ENCODE data around the gene WDHD1.
"Not testable (repeated sequence)": the region's sequence is repeated elsewhere in the genome, so short reads cannot be mapped to it uniquely, and the experiment has no call there.

The WDHD1 gene

DNA sequence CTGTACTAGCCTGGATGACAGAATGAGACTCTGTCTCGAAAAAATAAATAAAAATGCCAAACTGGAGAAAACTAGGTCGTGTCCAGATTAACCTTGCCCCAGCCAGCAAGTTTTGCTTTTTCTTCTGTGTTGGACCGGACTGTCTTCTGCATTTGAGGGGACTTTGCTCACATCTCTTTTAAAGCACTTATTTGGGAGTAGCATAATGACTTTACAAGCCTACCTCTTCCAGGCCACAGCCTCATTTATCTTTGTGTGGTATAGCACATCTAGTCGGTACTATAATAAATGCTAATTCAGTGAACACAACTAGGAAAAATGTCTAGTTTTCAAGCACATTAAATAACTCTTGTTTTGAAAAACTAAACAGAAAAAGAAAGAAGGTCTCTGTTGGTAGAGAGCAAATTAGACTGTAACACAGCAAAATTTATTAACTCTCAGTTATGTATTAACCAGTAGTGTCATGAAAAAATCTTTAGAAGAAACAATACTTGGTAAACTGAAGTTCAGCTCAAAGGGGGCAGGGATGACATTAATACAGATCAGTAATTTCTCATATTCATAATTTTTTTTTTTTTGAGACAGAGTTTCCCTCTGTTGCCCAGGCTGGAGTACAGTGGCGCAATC is 52.0 kb downstream of the WDHD1 start:
- in situ Hi-C loops (cut with MboI; ENCODE audit: low pct_unique_long_range_greater_than_20kb, low sequenced_read_pairs, unreplicated experiment): no loop called here
- no peak for DNase-seq (ENCODE audit: low spot score)
- TF ChIP-seq, protein P1, sequence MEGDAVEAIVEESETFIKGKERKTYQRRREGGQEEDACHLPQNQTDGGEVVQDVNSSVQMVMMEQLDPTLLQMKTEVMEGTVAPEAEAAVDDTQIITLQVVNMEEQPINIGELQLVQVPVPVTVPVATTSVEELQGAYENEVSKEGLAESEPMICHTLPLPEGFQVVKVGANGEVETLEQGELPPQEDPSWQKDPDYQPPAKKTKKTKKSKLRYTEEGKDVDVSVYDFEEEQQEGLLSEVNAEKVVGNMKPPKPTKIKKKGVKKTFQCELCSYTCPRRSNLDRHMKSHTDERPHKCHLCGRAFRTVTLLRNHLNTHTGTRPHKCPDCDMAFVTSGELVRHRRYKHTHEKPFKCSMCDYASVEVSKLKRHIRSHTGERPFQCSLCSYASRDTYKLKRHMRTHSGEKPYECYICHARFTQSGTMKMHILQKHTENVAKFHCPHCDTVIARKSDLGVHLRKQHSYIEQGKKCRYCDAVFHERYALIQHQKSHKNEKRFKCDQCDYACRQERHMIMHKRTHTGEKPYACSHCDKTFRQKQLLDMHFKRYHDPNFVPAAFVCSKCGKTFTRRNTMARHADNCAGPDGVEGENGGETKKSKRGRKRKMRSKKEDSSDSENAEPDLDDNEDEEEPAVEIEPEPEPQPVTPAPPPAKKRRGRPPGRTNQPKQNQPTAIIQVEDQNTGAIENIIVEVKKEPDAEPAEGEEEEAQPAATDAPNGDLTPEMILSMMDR (IDR thresholded peaks at IDR 0.05; ENCODE audit: extremely low read depth, insufficient read depth, missing control alignments): no peak

- in situ Hi-C loops (cut with MboI; ENCODE audit: low pct_unique_long_range_greater_than_20kb, low sequenced_read_pairs, unreplicated experiment): no loop called here
- TF ChIP-seq, protein P1 (IDR thresholded peaks at IDR 0.05; ENCODE audit: extremely low read depth, insufficient read depth, missing control alignments): no peak
- DNase-seq (ENCODE audit: low spot score): no peak
Measured at GRCh38 chr14:54967496-54967895, 59.4 kb downstream of the WDHD1 start.

GRCh38 chr14:54955143-54955542 is 71.8 kb downstream of the WDHD1 start:
- in situ Hi-C loops (cut with MboI; ENCODE audit: low pct_unique_long_range_greater_than_20kb, low sequenced_read_pairs, unreplicated experiment): no loop called here
- no peak for DNase-seq (ENCODE audit: low spot score)
- TF ChIP-seq, protein P1 (IDR thresholded peaks at IDR 0.05; ENCODE audit: extremely low read depth, insufficient read depth, missing control alignments): no peak

DNA sequence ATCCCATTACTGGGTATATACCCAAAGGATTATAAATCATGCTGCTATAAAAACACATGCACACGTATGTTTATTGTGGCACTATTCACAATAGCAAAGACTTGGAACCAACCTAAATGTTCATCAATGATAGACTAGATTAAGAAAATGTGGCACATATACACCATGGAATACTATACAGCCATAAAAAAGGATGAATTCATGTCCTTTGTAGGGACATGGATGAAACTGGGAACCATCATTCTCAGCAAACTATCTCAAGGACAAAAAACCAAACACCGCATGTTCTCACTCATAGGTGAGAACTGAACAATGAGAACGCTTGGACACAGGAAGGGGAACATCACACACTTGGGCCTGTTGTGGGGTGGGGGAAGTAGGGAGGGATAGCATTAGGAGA is 73.3 kb downstream of the WDHD1 start:
- in situ Hi-C loops (cut with MboI; ENCODE audit: low pct_unique_long_range_greater_than_20kb, low sequenced_read_pairs, unreplicated experiment); DNase-seq (ENCODE audit: low spot score): not testable (repeated sequence)

DNA sequence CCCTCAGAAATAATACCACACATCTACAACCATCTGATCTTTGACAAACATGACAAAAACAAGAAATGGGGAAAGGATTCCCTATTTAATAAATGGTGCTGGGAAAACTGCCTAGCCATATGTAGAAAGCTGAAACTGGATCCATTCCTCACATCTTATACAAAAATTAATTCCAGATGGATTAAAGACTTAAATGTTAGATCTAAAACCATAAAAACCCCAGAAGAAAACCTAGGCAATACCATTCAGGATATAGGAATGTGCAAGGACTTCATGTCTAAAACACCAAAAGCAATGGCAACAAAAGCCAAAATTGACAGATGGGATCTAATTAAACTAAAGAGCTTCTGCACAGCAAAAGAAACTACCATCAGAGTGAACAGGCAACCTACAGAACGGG is 74.1 kb downstream of the WDHD1 start:
- DNase-seq (ENCODE audit: low spot score); in situ Hi-C loops (cut with MboI; ENCODE audit: low pct_unique_long_range_greater_than_20kb, low sequenced_read_pairs, unreplicated experiment): not testable (repeated sequence)

GRCh38 chr14:54947230-54947629 is 79.7 kb downstream of the WDHD1 start:
- DNase-seq (ENCODE audit: low spot score): no peak
- in situ Hi-C loops (cut with MboI; ENCODE audit: low pct_unique_long_range_greater_than_20kb, low sequenced_read_pairs, unreplicated experiment): no loop called here
- TF ChIP-seq, protein P1 (IDR thresholded peaks at IDR 0.05; ENCODE audit: extremely low read depth, insufficient read depth, missing control alignments): no peak

- no peak for DNase-seq (ENCODE audit: low spot score)
- in situ Hi-C loops (cut with MboI; ENCODE audit: low pct_unique_long_range_greater_than_20kb, low sequenced_read_pairs, unreplicated experiment): no loop called here
- TF ChIP-seq, protein P1 (IDR thresholded peaks at IDR 0.05; ENCODE audit: extremely low read depth, insufficient read depth, missing control alignments): no peak
Measured at GRCh38 chr14:54946500-54946899, 80.4 kb downstream of the WDHD1 start.
